Activated CD4-positive, alpha-beta T cell treated with anti-CD3 and anti-CD28 coated beads, Interleukin-2, amount 10 ng/mL, durations not matched to agents 7 days and 5 days (primary cell): ENCODE measurements around the gene C10orf71. TPM values are rescaled to one million over a fixed set of nuclear protein-coding genes. Genes with fewer than 3 reads are reported as not detected.

Experiments used
- CTCF ChIA-PET: fragments of 350-600 bp; sonication (Branson Sonifier 250); formaldehyde crosslinking; loops from one replicate; lab custom pipeline; 2021; ENCODE audit warnings: antibody characterized with exemption; lab: Charles Lee
- POLR2A ChIA-PET: fragments of 350-600 bp; sonication (Branson Sonifier 250); formaldehyde crosslinking; loops from one replicate; lab custom pipeline; 2021; ENCODE audit warnings: antibody characterized with exemption; lab: Charles Lee
- DNase-seq: peaks from one replicate; pipeline ENCODE4 v3.0.0-alpha.2; 2020
- H3K27ac Mint-ChIP-seq: one replicate; pipeline ENCODE4 v1.8.0; 2021; ENCODE audit warnings: mild to moderate bottlenecking, moderate library complexity, mixed read lengths
- H3K27me3 Mint-ChIP-seq: one replicate; pipeline ENCODE4 v1.8.0; 2021; ENCODE audit warnings: mixed read lengths
- H3K36me3 Mint-ChIP-seq: one replicate; pipeline ENCODE4 v1.8.0; 2021; ENCODE audit warnings: low read depth, mixed read lengths
- H3K4me1 Mint-ChIP-seq: one replicate; pipeline ENCODE4 v1.8.0; 2021; ENCODE audit warnings: mixed read lengths
- H3K4me3 Mint-ChIP-seq: one replicate; pipeline ENCODE4 v1.8.0; 2021; ENCODE audit warnings: mild to moderate bottlenecking, moderate library complexity, mixed read lengths
- H3K9me3 Mint-ChIP-seq: one replicate; pipeline ENCODE4 v1.8.0; 2021; ENCODE audit warnings: mixed read lengths
- total RNA-seq, 2 experiments: library from RNA; stranded (reverse); gene quantifications; one replicate each; pipeline ENCODE4 v1.2.3, GENCODE V29; 2021

C10orf71 gene
- total RNA-seq, 2 experiments from 2014 or later = not detected

- Mint-ChIP-seq H3K4me3 (no peak overlapping the region), H3K27ac (no peak overlapping the region), H3K9me3 (no peaks in the 10 kb centered on the region), H3K4me1 (peaks cover 3% of the 10 kb centered on the region), H3K36me3 (no peaks in the 10 kb centered on the region), H3K27me3 (peaks cover 2% of the 10 kb centered on the region)
- CTCF ChIA-PET = interaction anchor here (1.6 kb wide), 1 partner anchor 10 kb away, joined by 3 read pairs; no protein-coding TSS in a partner anchor
- POLR2A ChIA-PET = no interaction called here
- DNase-seq = no peak
Measured at GRCh38 chr10:49303711-49304110, 4.7 kb downstream of the C10orf71 start.

GRCh38 chr10:49304137-49304536 is 5.2 kb downstream of the C10orf71 start:
- H3K4me1 Mint-ChIP-seq = peaks cover 6% of the 10 kb centered on the region
- ChIA-PET POLR2A (no interaction called here), CTCF (no interaction called here)
- no peak overlapping the region for H3K4me3 Mint-ChIP-seq
- no peak overlapping the region for H3K27ac Mint-ChIP-seq
- peaks cover 2% of the 10 kb centered on the region for H3K27me3 Mint-ChIP-seq
- no peaks in the 10 kb centered on the region for H3K9me3 Mint-ChIP-seq
- H3K36me3 Mint-ChIP-seq = no peaks in the 10 kb centered on the region
- DNase-seq = no peak

DNA sequence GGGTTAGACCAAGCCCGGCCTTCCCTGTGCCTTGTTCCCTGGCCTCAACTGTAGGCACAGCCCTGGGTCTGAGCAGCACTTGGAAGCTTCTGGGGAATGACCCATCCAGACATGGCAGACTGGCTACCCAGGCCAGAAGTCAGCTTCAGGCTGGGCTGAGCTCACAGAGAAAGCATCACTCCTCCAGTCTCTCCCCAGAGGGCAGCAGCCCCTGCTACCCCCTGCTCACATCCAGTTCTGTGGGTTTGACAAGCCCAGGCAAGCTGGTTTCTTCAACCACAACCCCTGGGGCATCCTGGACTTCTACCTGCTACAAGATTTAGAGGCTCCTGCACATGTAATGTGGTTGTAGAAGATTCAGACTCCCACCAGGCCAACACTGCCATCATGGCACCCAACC is 9.0 kb downstream of the C10orf71 start:
- Mint-ChIP-seq H3K4me3 (no peak overlapping the region), H3K36me3 (no peaks in the 10 kb centered on the region), H3K9me3 (peaks cover 2% of the 10 kb centered on the region), H3K27me3 (peaks cover 6% of the 10 kb centered on the region), H3K4me1 (peaks cover 21% of the 10 kb centered on the region), H3K27ac (no peak overlapping the region)
- POLR2A ChIA-PET = no interaction called here
- DNase-seq = no peak
- CTCF ChIA-PET = no interaction called here

- DNase-seq = no peak
- H3K27ac Mint-ChIP-seq = peak overlapping the region; percentile 43
- POLR2A ChIA-PET = no interaction called here
- H3K4me1 Mint-ChIP-seq = peaks cover 21% of the 10 kb centered on the region
- H3K9me3 Mint-ChIP-seq = peaks cover 2% of the 10 kb centered on the region
- H3K27me3 Mint-ChIP-seq = peaks cover 8% of the 10 kb centered on the region
- H3K4me3 Mint-ChIP-seq = no peak overlapping the region
- H3K36me3 Mint-ChIP-seq = no peaks in the 10 kb centered on the region
- CTCF ChIA-PET = no interaction called here
Measured at GRCh38 chr10:49308881-49309280, 9.9 kb downstream of the C10orf71 start.

GRCh38 chr10:49309691-49310411 is 10.9 kb downstream of the C10orf71 start:
- no peaks in the 10 kb centered on the region for H3K36me3 Mint-ChIP-seq
- H3K9me3 Mint-ChIP-seq = peaks cover 2% of the 10 kb centered on the region
- peak; percentile 15 for DNase-seq
- H3K27ac Mint-ChIP-seq = peak overlapping the region; percentile 31
- peaks cover 8% of the 10 kb centered on the region for H3K27me3 Mint-ChIP-seq
- H3K4me1 Mint-ChIP-seq = peaks cover 21% of the 10 kb centered on the region
- POLR2A ChIA-PET = no interaction called here
- CTCF ChIA-PET = no interaction called here
- peak overlapping the region; percentile 16 for H3K4me3 Mint-ChIP-seq

DNA sequence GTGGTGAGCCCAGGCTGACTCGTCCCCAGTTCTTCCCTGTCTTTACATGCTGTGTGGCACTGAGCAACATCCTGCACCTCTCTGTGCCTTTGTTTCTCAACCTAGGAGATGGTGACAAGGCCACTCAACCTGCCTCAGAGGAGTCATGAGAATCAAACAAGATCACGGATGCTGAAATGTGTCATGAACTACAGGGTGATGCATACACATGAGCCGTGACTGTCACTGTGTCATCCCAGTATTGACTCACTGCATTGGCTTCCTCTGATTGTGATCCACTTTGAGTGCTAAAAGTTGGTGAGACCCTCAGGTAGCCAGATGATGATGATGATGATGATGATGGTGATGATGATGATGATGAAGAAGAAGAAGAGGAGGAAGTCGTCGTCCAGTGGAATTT is 11.5 kb downstream of the C10orf71 start:
- Mint-ChIP-seq H3K4me1 (peaks cover 21% of the 10 kb centered on the region), H3K9me3 (peaks cover 2% of the 10 kb centered on the region), H3K27ac (peak overlapping the region; percentile 31), H3K36me3 (no peaks in the 10 kb centered on the region), H3K27me3 (peaks cover 8% of the 10 kb centered on the region), H3K4me3 (no peak overlapping the region)
- ChIA-PET CTCF (no interaction called here), POLR2A (no interaction called here)
- no peak for DNase-seq

GRCh38 chr10:49310901-49311554 is 12.1 kb downstream of the C10orf71 start:
- Mint-ChIP-seq H3K9me3 (peaks cover 2% of the 10 kb centered on the region), H3K36me3 (no peaks in the 10 kb centered on the region), H3K4me3 (no peak overlapping the region), H3K27me3 (peaks cover 8% of the 10 kb centered on the region), H3K27ac (no peak overlapping the region), H3K4me1 (peaks cover 21% of the 10 kb centered on the region)
- ChIA-PET POLR2A (no interaction called here), CTCF (no interaction called here)
- DNase-seq = no peak

GRCh38 chr10:49311555-49312236 is 12.7 kb downstream of the C10orf71 start:
- peaks cover 2% of the 10 kb centered on the region for H3K9me3 Mint-ChIP-seq
- ChIA-PET POLR2A (no interaction called here), CTCF (no interaction called here)
- H3K4me3 Mint-ChIP-seq = no peak overlapping the region
- no peaks in the 10 kb centered on the region for H3K36me3 Mint-ChIP-seq
- H3K27me3 Mint-ChIP-seq = peaks cover 8% of the 10 kb centered on the region
- H3K4me1 Mint-ChIP-seq = peaks cover 21% of the 10 kb centered on the region
- H3K27ac Mint-ChIP-seq = peak overlapping the region; percentile 5
- DNase-seq = no peak

- ChIA-PET CTCF (no interaction called here), POLR2A (no interaction called here)
- no peaks in the 10 kb centered on the region for H3K36me3 Mint-ChIP-seq
- H3K4me3 Mint-ChIP-seq = no peak overlapping the region
- peaks cover 2% of the 10 kb centered on the region for H3K9me3 Mint-ChIP-seq
- no peak overlapping the region for H3K27ac Mint-ChIP-seq
- H3K4me1 Mint-ChIP-seq = peaks cover 21% of the 10 kb centered on the region
- peaks cover 8% of the 10 kb centered on the region for H3K27me3 Mint-ChIP-seq
- no peak for DNase-seq
Measured at GRCh38 chr10:49312246-49312869, 13.4 kb downstream of the C10orf71 start.

- Mint-ChIP-seq H3K9me3 (peaks cover 2% of the 10 kb centered on the region), H3K4me1 (peaks cover 19% of the 10 kb centered on the region)
- POLR2A ChIA-PET = no interaction called here
Measured at GRCh38 chr10:49313501-49314070, 14.6 kb downstream of the C10orf71 start.

GRCh38 chr10:49314806-49315205 is 15.8 kb downstream of the C10orf71 start:
- Mint-ChIP-seq H3K9me3 (peaks cover 2% of the 10 kb centered on the region), H3K4me1 (peaks cover 11% of the 10 kb centered on the region), H3K4me3 (no peak overlapping the region), H3K27me3 (peaks cover 8% of the 10 kb centered on the region), H3K36me3 (no peaks in the 10 kb centered on the region), H3K27ac (no peak overlapping the region)
- ChIA-PET CTCF (no interaction called here), POLR2A (no interaction called here)
- no peak for DNase-seq

More at GRCh38 chr10:49313501-49314070, 14.6 kb downstream of the C10orf71 start:
- no peaks in the 10 kb centered on the region for H3K36me3 Mint-ChIP-seq
- CTCF ChIA-PET = no interaction called here
- H3K4me3 Mint-ChIP-seq = no peak overlapping the region
- DNase-seq = no peak
- no peak overlapping the region for H3K27ac Mint-ChIP-seq
- peaks cover 8% of the 10 kb centered on the region for H3K27me3 Mint-ChIP-seq

DNA sequence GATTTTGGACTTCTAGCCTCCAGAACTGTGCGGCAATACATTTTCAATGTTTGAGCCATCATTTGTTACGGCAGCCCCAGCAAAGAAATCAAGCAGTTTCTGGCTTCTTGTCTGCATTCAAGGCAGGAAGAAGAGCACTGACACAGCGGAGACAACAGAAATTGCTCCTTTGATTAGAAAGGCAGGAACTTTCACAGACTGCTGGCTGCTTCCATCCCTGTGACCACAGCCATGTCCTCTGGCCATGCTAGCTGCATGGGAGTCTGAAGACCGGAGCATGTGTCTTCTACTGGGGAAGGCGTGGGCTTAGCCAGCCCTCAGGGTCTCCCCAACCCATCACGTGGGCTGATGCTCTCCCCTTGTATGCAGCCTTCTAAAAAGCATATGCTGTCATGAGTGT is 19.1 kb downstream of the C10orf71 start:
- Mint-ChIP-seq H3K36me3 (no peaks in the 10 kb centered on the region), H3K9me3 (no peaks in the 10 kb centered on the region), H3K4me1 (peaks cover 3% of the 10 kb centered on the region), H3K27me3 (peaks cover 5% of the 10 kb centered on the region), H3K4me3 (no peak overlapping the region), H3K27ac (no peak overlapping the region)
- no peak for DNase-seq
- CTCF ChIA-PET = no interaction called here
- POLR2A ChIA-PET = no interaction called here
